ENCODE data around the gene TPRX1. TPM values are rescaled to one million over a fixed set of nuclear protein-coding genes. Genes with fewer than 3 reads are reported as not detected.
"Not testable (repeated sequence)": the region's sequence is repeated elsewhere in the genome, so short reads cannot be mapped to it uniquely, and the experiment has no call there.

TPRX1 gene
- total and polyA plus RNA-seq, 8 donors = not detected

GRCh38 chr19:47826800-47827199 is 22.4 kb upstream of the TPRX1 start:
- H3K9me3 ChIP-seq = peaks cover 0 to 8% (median 0%) of the 10 kb centered on the region in 4 donors
- no peak for DNase-seq
- peaks cover 0 to 51% (median 12%) of the 10 kb centered on the region in 3 donors for H3K27me3 ChIP-seq
- 81 to 87% (median 85%) methylated on average over 4 to 6 of the region's 6 CpGs for WGBS, 5 donors
- H3K27ac ChIP-seq = no peak overlapping the region
- no peak overlapping the region for H3K4me3 ChIP-seq
- H3K36me3 ChIP-seq = no peaks in the 10 kb centered on the region
- no peaks in the 10 kb centered on the region for H3K4me1 ChIP-seq
- TF ChIP-seq EP300 (IDR thresholded peaks at IDR 0.05) = no peak
- no peak for TF ChIP-seq POLR2AphosphoS5 (IDR thresholded peaks at IDR 0.05)
- intact Hi-C loops (cut with DNase I; ENCODE audit: low total_unique reads) = no loop called here

- H3K27me3 ChIP-seq = peaks cover 0 to 55% (median 28%) of the 10 kb centered on the region in 3 donors
- no peaks in the 10 kb centered on the region for H3K36me3 ChIP-seq
- H3K27ac ChIP-seq = no peak overlapping the region
- no peak for DNase-seq
- H3K4me1 ChIP-seq = no peaks in the 10 kb centered on the region
- no peak for TF ChIP-seq EP300 (IDR thresholded peaks at IDR 0.05)
- H3K9me3 ChIP-seq = peaks cover 0 to 8% (median 0%) of the 10 kb centered on the region in 4 donors
- intact Hi-C loops (cut with DNase I; ENCODE audit: low total_unique reads) = no loop called here
- WGBS, 5 donors = 73 to 79% (median 75%) methylated on average over 6 of the region's 6 CpGs
- no peak overlapping the region for H3K4me3 ChIP-seq
Observed at GRCh38 chr19:47824396-47824795, 20.0 kb upstream of the TPRX1 start.

GRCh38 chr19:47821460-47822020 is 17.2 kb upstream of the TPRX1 start, which contains the start of gene CRX:
Gene CRX (plus strand): TSS chr19:47821937. CDS start chr19:47834444, 12,507 bp downstream.
- Histone ChIP-seq H3K27me3 (peaks cover 0 to 70% (median 31%) of the 10 kb centered on the region in 3 donors), H3K4me1 (no peaks in the 10 kb centered on the region), H3K4me3 (no peak within 1 kb of the TSS), H3K9me3 (peaks cover 0 to 1% (median 0%) of the 10 kb centered on the region in 4 donors), H3K36me3 (no peaks in the 10 kb centered on the region), H3K27ac (no peak within 1 kb of the TSS)
- no peak for DNase-seq
- intact Hi-C loops (cut with DNase I; ENCODE audit: low total_unique reads) = no loop called here
- 30 to 45% (median 36%) methylated on average over 14 to 15 of the region's 15 CpGs for WGBS, 5 donors
- no peak for TF ChIP-seq POLR2AphosphoS5 (IDR thresholded peaks at IDR 0.05)
- no peak for TF ChIP-seq EP300 (IDR thresholded peaks at IDR 0.05)
- TF ChIP-seq CTCF (IDR thresholded peaks at IDR 0.05) = no peak
- TF ChIP-seq POLR2A (IDR thresholded peaks at IDR 0.05) = no peak

- Histone ChIP-seq H3K27me3 (peaks cover 0 to 70% (median 31%) of the 10 kb centered on the region in 3 donors), H3K4me1 (no peaks in the 10 kb centered on the region), H3K9me3 (no peaks in the 10 kb centered on the region), H3K36me3 (no peaks in the 10 kb centered on the region), H3K4me3 (no peak overlapping the region), H3K27ac (no peak overlapping the region)
- intact Hi-C loops (cut with DNase I; ENCODE audit: low total_unique reads) = no loop called here
- 51 to 69% (median 68%) methylated on average over 2 of the region's 2 CpGs for WGBS, 5 donors
- no peak for DNase-seq
- TF ChIP-seq EP300 (IDR thresholded peaks at IDR 0.05) (no peak), POLR2A (IDR thresholded peaks at IDR 0.05) (no peak), POLR2AphosphoS5 (IDR thresholded peaks at IDR 0.05) (no peak), CTCF (IDR thresholded peaks at IDR 0.05) (no peak)
Observed at GRCh38 chr19:47820410-47820809, 16.1 kb upstream of the TPRX1 start.

GRCh38 chr19:47819858-47820257 is 15.5 kb upstream of the TPRX1 start:
- DNase-seq = no peak
- Histone ChIP-seq H3K4me1 (no peaks in the 10 kb centered on the region), H3K36me3 (no peaks in the 10 kb centered on the region), H3K4me3 (no peak overlapping the region), H3K27ac (no peak overlapping the region), H3K27me3 (peaks cover 0 to 67% (median 31%) of the 10 kb centered on the region in 3 donors), H3K9me3 (no peaks in the 10 kb centered on the region)
- intact Hi-C loops (cut with DNase I; ENCODE audit: low total_unique reads) = no loop called here
- TF ChIP-seq POLR2A (IDR thresholded peaks at IDR 0.05) (no peak), EP300 (IDR thresholded peaks at IDR 0.05) (no peak), CTCF (IDR thresholded peaks at IDR 0.05) (no peak), POLR2AphosphoS5 (IDR thresholded peaks at IDR 0.05) (no peak)
- 6 to 10% (median 8%) methylated on average over 10 of the region's 10 CpGs for WGBS, 5 donors

GRCh38 chr19:47818221-47818620 is 13.9 kb upstream of the TPRX1 start:
- H3K9me3 ChIP-seq; H3K36me3 ChIP-seq; H3K27ac ChIP-seq; H3K4me1 ChIP-seq; DNase-seq; intact Hi-C loops (cut with DNase I; ENCODE audit: low total_unique reads); H3K4me3 ChIP-seq: not testable (repeated sequence)
- WGBS, 5 donors = 81 to 100% (median 92%) methylated on average over 1 of the region's 1 CpG
- peaks cover 0 to 66% (median 31%) of the 10 kb centered on the region in 3 donors for H3K27me3 ChIP-seq

- H3K9me3 ChIP-seq; intact Hi-C loops (cut with DNase I; ENCODE audit: low total_unique reads); H3K27ac ChIP-seq; H3K36me3 ChIP-seq; DNase-seq; H3K4me3 ChIP-seq; H3K4me1 ChIP-seq: not testable (repeated sequence)
- H3K27me3 ChIP-seq = peaks cover 0 to 53% (median 18%) of the 10 kb centered on the region in 3 donors
- 89 to 98% (median 92%) methylated on average over 8 of the region's 8 CpGs for WGBS, 5 donors
Observed at GRCh38 chr19:47816270-47816669, 11.9 kb upstream of the TPRX1 start.

Data from stomach (tissue), 9 donors.